ENCODE results near the gene ORC6.

ORC6 gene

DNA sequence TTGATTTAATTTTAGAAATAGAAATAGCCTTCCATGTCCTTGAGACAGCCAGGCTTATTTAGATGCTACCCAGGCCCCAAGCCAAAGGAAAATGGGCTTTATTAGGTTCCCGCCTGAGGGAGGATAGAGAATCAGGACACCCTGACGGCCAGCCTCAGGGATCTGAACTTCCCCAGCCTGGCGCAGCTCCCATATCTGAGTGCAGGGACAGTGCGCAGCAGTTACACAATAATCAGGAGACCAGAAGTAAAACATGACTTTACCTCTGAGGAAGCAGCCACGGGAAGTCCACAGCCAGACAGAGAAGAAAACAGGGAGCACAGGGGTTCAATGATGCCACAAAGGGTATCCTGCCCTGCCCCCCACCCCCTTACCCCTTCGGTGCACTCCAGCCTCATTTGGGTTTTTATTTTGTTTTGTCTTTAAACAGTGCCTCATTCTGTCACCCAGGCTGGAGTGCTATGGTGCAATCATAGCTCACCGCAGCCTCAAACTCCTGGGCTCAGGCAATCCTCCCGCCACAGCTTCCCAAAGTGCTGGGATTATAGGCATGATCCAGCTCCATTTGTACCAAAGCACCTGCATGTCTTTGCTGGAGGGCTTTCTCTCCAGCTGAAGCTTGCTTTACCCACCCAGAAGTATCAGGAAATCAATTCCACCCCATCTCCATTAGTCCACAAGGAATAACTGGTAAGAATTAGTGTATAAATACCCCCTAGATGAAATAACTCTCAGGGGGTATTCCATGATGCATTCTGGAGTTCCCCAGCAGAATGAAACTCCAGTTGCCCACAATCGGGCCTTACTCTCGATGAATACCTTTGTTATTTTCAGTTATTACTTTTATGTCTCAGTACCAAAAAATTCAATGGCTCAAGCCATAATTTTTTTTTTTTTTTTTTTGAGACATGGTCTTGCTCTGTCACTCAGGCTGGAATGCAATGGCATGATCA, 21.9 kb downstream of the ORC6 start:
- H3K36me3 ChIP-seq (ENCODE audit: insufficient read depth, low read length): no peaks in the 10 kb centered on the region
- H3K9ac ChIP-seq (ENCODE audit: low read depth, low read length): no peak overlapping the region
- no peaks in the 10 kb centered on the region for H3K27me3 ChIP-seq (ENCODE audit: insufficient read depth, low read length, poor library complexity)
- H3K9me3 ChIP-seq (ENCODE audit: insufficient read depth, low read length, severe bottlenecking): no peaks in the 10 kb centered on the region
- TF ChIP-seq, protein P1, sequence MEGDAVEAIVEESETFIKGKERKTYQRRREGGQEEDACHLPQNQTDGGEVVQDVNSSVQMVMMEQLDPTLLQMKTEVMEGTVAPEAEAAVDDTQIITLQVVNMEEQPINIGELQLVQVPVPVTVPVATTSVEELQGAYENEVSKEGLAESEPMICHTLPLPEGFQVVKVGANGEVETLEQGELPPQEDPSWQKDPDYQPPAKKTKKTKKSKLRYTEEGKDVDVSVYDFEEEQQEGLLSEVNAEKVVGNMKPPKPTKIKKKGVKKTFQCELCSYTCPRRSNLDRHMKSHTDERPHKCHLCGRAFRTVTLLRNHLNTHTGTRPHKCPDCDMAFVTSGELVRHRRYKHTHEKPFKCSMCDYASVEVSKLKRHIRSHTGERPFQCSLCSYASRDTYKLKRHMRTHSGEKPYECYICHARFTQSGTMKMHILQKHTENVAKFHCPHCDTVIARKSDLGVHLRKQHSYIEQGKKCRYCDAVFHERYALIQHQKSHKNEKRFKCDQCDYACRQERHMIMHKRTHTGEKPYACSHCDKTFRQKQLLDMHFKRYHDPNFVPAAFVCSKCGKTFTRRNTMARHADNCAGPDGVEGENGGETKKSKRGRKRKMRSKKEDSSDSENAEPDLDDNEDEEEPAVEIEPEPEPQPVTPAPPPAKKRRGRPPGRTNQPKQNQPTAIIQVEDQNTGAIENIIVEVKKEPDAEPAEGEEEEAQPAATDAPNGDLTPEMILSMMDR (IDR thresholded peaks at IDR 0.05; ENCODE audit: borderline replicate concordance, extremely low read depth, low read length, poor library complexity, severe bottlenecking): no peak
- TF ChIP-seq EZH2 (IDR thresholded peaks at IDR 0.05; ENCODE audit: borderline replicate concordance, low read depth, low read length, severe bottlenecking): no peak
- H2AFZ ChIP-seq (ENCODE audit: low read depth, low read length): no peak overlapping the region
- no peak overlapping the region for H3K27ac ChIP-seq (ENCODE audit: low read length)
- no peak overlapping the region for H3K4me3 ChIP-seq (ENCODE audit: low read depth in 1 of 2, low read length in 2 of 2)
- H3K4me1 ChIP-seq (ENCODE audit: insufficient read depth, low read length): no peaks in the 10 kb centered on the region
- ATAC-seq (ENCODE audit: insufficient read depth, low read depth): no peak
- H3K4me2 ChIP-seq (ENCODE audit: insufficient read depth, low read length): no peak overlapping the region
- H3K79me2 ChIP-seq (ENCODE audit: insufficient read depth, low read length): no peaks in the 10 kb centered on the region
- H4K20me1 ChIP-seq (ENCODE audit: insufficient read depth, low read length): no peaks in the 10 kb centered on the region
- no peak for DNase-seq

DNA sequence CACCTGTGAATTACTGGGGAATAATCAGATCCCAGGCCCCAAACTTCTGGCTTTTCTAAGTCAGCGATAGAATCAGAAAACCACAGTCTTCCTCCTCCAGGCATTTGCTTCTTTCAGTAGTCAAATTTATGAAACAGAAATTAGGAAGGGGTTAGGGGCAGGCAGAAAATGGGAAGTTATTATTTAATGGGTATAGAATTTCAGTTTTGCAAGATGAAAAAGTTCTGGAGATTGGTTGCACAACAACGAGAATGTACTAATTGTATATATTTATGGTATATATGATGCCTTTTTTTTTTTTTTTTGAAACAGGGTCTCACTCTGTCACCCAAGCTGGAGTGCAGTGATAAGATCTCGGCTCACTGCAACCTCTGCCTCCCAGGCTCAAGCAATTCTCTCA, 23.5 kb downstream of the ORC6 start:
- ATAC-seq (ENCODE audit: insufficient read depth, low read depth): no peak
- Histone ChIP-seq H3K9ac (ENCODE audit: low read depth, low read length) (no peak overlapping the region), H3K4me2 (ENCODE audit: insufficient read depth, low read length) (no peak overlapping the region), H3K4me3 (ENCODE audit: low read depth in 1 of 2, low read length in 2 of 2) (no peak overlapping the region), H3K79me2 (ENCODE audit: insufficient read depth, low read length) (no peaks in the 10 kb centered on the region), H3K4me1 (ENCODE audit: insufficient read depth, low read length) (no peaks in the 10 kb centered on the region), H3K27me3 (ENCODE audit: insufficient read depth, low read length, poor library complexity) (no peaks in the 10 kb centered on the region), H2AFZ (ENCODE audit: low read depth, low read length) (no peak overlapping the region), H3K36me3 (ENCODE audit: insufficient read depth, low read length) (no peaks in the 10 kb centered on the region), H3K27ac (ENCODE audit: low read length) (no peak overlapping the region), H3K9me3 (ENCODE audit: insufficient read depth, low read length, severe bottlenecking) (no peaks in the 10 kb centered on the region), H4K20me1 (ENCODE audit: insufficient read depth, low read length) (no peaks in the 10 kb centered on the region)
- no peak for DNase-seq
- no peak for TF ChIP-seq EZH2 (IDR thresholded peaks at IDR 0.05; ENCODE audit: borderline replicate concordance, low read depth, low read length, severe bottlenecking)
- TF ChIP-seq, protein P1 (IDR thresholded peaks at IDR 0.05; ENCODE audit: borderline replicate concordance, extremely low read depth, low read length, poor library complexity, severe bottlenecking): no peak

DNA sequence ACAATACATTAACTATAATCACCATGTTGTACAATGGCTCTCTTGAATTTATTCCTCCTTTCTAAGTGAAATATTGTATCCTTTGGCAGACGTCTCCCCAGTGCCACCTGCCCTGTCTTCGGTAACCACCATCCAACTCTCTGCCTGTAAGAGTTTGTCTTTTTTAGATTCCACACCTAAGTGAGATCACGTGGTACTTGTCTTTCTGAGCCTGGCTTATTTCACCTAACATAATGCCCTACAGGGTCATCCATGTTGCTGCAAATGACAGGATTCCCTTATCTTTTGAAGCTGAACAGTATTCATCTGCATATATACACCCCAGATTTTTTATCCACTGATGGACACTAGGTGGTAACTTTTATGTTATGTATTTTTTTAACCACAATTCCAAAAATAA, 24.2 kb downstream of the ORC6 start:
- ATAC-seq (ENCODE audit: insufficient read depth, low read depth) (no peak), DNase-seq (no peak)
- no peak for TF ChIP-seq EZH2 (IDR thresholded peaks at IDR 0.05; ENCODE audit: borderline replicate concordance, low read depth, low read length, severe bottlenecking)
- TF ChIP-seq, protein P1 (IDR thresholded peaks at IDR 0.05; ENCODE audit: borderline replicate concordance, extremely low read depth, low read length, poor library complexity, severe bottlenecking): no peak
- Histone ChIP-seq H3K27me3 (ENCODE audit: insufficient read depth, low read length, poor library complexity) (no peaks in the 10 kb centered on the region), H3K4me2 (ENCODE audit: insufficient read depth, low read length) (no peak overlapping the region), H3K36me3 (ENCODE audit: insufficient read depth, low read length) (no peaks in the 10 kb centered on the region), H3K9ac (ENCODE audit: low read depth, low read length) (no peak overlapping the region), H2AFZ (ENCODE audit: low read depth, low read length) (no peak overlapping the region), H3K9me3 (ENCODE audit: insufficient read depth, low read length, severe bottlenecking) (no peaks in the 10 kb centered on the region), H3K4me1 (ENCODE audit: insufficient read depth, low read length) (no peaks in the 10 kb centered on the region), H4K20me1 (ENCODE audit: insufficient read depth, low read length) (no peaks in the 10 kb centered on the region), H3K4me3 (ENCODE audit: low read depth in 1 of 2, low read length in 2 of 2) (no peak overlapping the region), H3K79me2 (ENCODE audit: insufficient read depth, low read length) (no peaks in the 10 kb centered on the region), H3K27ac (ENCODE audit: low read length) (no peak overlapping the region)
